OCI-LY3 (cell line): ENCODE results near the gene CBL.
A peak's percentile ranks its signal among the peaks of the same experiment; 100 is the strongest.

Experiments used
- H2AFZ ChIP-seq: fragments of 200-600, 300-600 bp; shearing (Covaris generic); 2 replicates; pipeline ENCODE4 v1.6.0; 2014; ENCODE audit warnings: antibody characterized with exemption, low read depth, low read length
- H3K27ac ChIP-seq: fragments of 200-600, 300-600 bp; sonication (generic); 2 replicates; pipeline ENCODE4 v1.5.1; 2014; ENCODE audit warnings: mild to moderate bottlenecking, low read length, moderate library complexity, mixed read lengths
- H3K27me3 ChIP-seq: fragments of 200-600, 300-600 bp; sonication (generic); 2 replicates; pipeline ENCODE4 v1.6.1; 2014; ENCODE audit warnings: low read depth, low read length, mixed read lengths
- H3K36me3 ChIP-seq: fragments of 200-600, 300-600 bp; sonication (generic); replicated peaks from 2 replicates; pipeline ENCODE3; 2014; ENCODE audit warnings: low read depth, low read length, mixed read lengths
- H3K4me1 ChIP-seq: fragments of 300-600, 200-600 bp; sonication (generic); 2 replicates; pipeline ENCODE4 v1.6.1; 2014; ENCODE audit warnings: low read length, mixed read lengths
- H3K4me2 ChIP-seq: fragments of 200-600, 300-600 bp; sonication (generic); 2 replicates; pipeline ENCODE4 v1.6.1; 2014; ENCODE audit warnings: low read length, mixed read lengths
- H3K4me3 ChIP-seq: fragments of 300-600, 200-600 bp; sonication (generic); 2 replicates; pipeline ENCODE4 v1.5.1; 2014; ENCODE audit warnings: antibody characterized with exemption, mild to moderate bottlenecking, low read length, moderate library complexity
- H3K79me2 ChIP-seq: fragments of 300-600, 200-600 bp; shearing (Covaris generic); 2 replicates; pipeline ENCODE4 v1.6.1; 2014; ENCODE audit warnings: mild to moderate bottlenecking, low read length, mixed read lengths
- H3K9ac ChIP-seq: fragments of 300-600, 200-600 bp; shearing (Covaris generic); 2 replicates; pipeline ENCODE4 v1.6.0; 2014; ENCODE audit warnings: mild to moderate bottlenecking, low read length, moderate library complexity
- H3K9me3 ChIP-seq: fragments of 200-600, 300-600 bp; shearing (Covaris generic); 2 replicates; pipeline ENCODE4 v1.6.1; 2014; ENCODE audit warnings: low read length, mixed read lengths; ENCODE audit not compliant: insufficient read depth
- H4K20me1 ChIP-seq: fragments of 200-600, 300-600 bp; sonication (generic); 2 replicates; pipeline ENCODE4 v1.6.1; 2016; ENCODE audit warnings: low read length, mixed read lengths; ENCODE audit not compliant: insufficient read depth
- CTCF ChIP-seq: fragments of 200-600, 300-600 bp; sonication (generic); IDR thresholded peaks from 2 replicates; pipeline ENCODE4 v1.5.1; 2014; ENCODE audit warnings: antibody characterized with exemption, low read length, low read depth
- EZH2phosphoT487 ChIP-seq: fragments of 200-600 bp; shearing (Covaris generic); IDR thresholded peaks from 2 replicates; pipeline ENCODE4 v1.6.1; 2018; ENCODE audit warnings: antibody characterized with exemption, mixed run types, low read depth

CBL gene

GRCh38 chr11:119263352-119263940, 57.3 kb downstream of the CBL start:
- Histone ChIP-seq H3K4me1 (peaks cover 54% of the 10 kb centered on the region), H3K9me3 (no peaks in the 10 kb centered on the region), H3K27me3 (no peaks in the 10 kb centered on the region), H3K4me2 (peak overlapping the region; percentile 97; the same call in 1 of the 2 replicates), H4K20me1 (peaks cover 4% of the 10 kb centered on the region), H3K79me2 (peaks cover 81% of the 10 kb centered on the region), H3K4me3 (no peak overlapping the region), H2AFZ (no peak overlapping the region), H3K27ac (no peak overlapping the region), H3K36me3 (no peaks in the 10 kb centered on the region), H3K9ac (no peak overlapping the region)
- TF ChIP-seq EZH2phosphoT487 (no peak), CTCF (no peak)

GRCh38 chr11:119266063-119266462, 59.9 kb downstream of the CBL start:
- no peak overlapping the region for H3K4me2 ChIP-seq
- no peaks in the 10 kb centered on the region for H3K27me3 ChIP-seq
- H3K79me2 ChIP-seq, result peaks cover 68% of the 10 kb centered on the region
- no peaks in the 10 kb centered on the region for H3K9me3 ChIP-seq
- peaks cover 4% of the 10 kb centered on the region for H4K20me1 ChIP-seq
- no peak overlapping the region for H3K27ac ChIP-seq
- H3K4me1 ChIP-seq, result peaks cover 32% of the 10 kb centered on the region
- no peaks in the 10 kb centered on the region for H3K36me3 ChIP-seq
- H3K9ac ChIP-seq, result no peak overlapping the region
- no peak for TF ChIP-seq EZH2phosphoT487
- no peak for TF ChIP-seq CTCF
- no peak overlapping the region for H2AFZ ChIP-seq
- no peak overlapping the region for H3K4me3 ChIP-seq

- Histone ChIP-seq H3K27me3 (no peaks in the 10 kb centered on the region), H3K27ac (no peak overlapping the region), H3K4me3 (no peak overlapping the region), H3K9ac (no peak overlapping the region), H3K4me2 (no peak overlapping the region), H3K4me1 (peaks cover 28% of the 10 kb centered on the region), H3K79me2 (peaks cover 62% of the 10 kb centered on the region), H3K36me3 (peaks cover 2% of the 10 kb centered on the region), H4K20me1 (peaks cover 4% of the 10 kb centered on the region), H3K9me3 (no peaks in the 10 kb centered on the region), H2AFZ (no peak overlapping the region)
- TF ChIP-seq EZH2phosphoT487 (no peak), CTCF (no peak)
Measured at GRCh38 chr11:119266517-119267255, 60.5 kb downstream of the CBL start.

GRCh38 chr11:119267645-119268044, 61.5 kb downstream of the CBL start:
- Histone ChIP-seq H3K79me2 (peaks cover 52% of the 10 kb centered on the region), H3K4me2 (no peak overlapping the region), H2AFZ (no peak overlapping the region), H4K20me1 (peaks cover 4% of the 10 kb centered on the region), H3K4me3 (no peak overlapping the region), H3K36me3 (peaks cover 3% of the 10 kb centered on the region), H3K4me1 (peaks cover 28% of the 10 kb centered on the region), H3K9me3 (no peaks in the 10 kb centered on the region), H3K9ac (no peak overlapping the region), H3K27me3 (no peaks in the 10 kb centered on the region), H3K27ac (no peak overlapping the region)
- TF ChIP-seq CTCF, result no peak
- no peak for TF ChIP-seq EZH2phosphoT487
